DMS153 treated with DMSO at 0.1 percent for 48 hours (cell line): Measurements from ENCODE around the gene CST7.
A peak's percentile ranks its signal among the peaks of the same experiment; 100 is the strongest.
"Not testable (repeated sequence)": the region's sequence is repeated elsewhere in the genome, so short reads cannot be mapped to it uniquely, and the experiment has no call there.

Experiments used
- DNase-seq: peaks from one replicate; lab custom pipeline; 2025; ENCODE audit not compliant: unreplicated experiment; lab: John Stamatoyannopoulos, UW

Gene CST7

DNA sequence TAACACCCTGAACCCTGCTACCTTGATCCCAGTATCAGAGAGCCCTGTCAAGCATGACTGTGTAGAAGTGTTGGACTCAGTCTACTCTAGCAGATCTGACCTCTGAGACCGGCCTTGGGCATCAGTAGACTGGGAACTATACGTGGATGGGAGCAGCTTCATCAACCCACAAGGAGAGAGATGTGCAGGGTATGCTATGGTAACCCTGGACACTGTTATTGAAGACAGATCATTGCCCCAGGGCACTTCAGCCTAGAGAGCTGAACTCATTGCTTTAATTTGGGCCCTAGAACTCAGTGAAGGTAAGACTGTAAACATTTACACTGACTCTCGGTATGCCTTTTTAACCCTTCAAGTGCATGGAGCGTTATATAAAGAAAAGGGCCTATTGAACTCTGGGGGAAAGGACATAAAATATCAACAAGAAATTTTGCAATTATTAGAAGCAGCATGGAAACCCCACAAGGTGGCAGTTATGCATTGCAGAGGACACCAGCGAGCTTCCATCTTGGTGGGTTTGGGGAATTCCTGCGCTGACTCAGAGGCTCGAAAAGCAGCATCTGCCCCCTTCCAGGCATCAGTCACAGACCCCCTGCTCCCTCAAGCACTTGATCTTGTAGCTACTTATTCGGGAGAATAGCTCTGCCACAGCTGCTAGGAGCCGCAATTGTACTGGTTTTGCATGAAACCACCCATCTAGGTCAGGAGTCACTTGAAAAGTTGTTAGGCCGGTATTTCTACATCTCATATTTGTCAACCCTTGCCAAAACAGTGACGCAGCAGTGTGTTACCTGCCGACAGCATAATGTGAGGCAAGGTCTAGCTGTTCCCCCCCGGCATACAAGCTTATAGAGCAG, 19.0 kb upstream of the CST7 start:
- DNase-seq, result peak; percentile 63

DNA sequence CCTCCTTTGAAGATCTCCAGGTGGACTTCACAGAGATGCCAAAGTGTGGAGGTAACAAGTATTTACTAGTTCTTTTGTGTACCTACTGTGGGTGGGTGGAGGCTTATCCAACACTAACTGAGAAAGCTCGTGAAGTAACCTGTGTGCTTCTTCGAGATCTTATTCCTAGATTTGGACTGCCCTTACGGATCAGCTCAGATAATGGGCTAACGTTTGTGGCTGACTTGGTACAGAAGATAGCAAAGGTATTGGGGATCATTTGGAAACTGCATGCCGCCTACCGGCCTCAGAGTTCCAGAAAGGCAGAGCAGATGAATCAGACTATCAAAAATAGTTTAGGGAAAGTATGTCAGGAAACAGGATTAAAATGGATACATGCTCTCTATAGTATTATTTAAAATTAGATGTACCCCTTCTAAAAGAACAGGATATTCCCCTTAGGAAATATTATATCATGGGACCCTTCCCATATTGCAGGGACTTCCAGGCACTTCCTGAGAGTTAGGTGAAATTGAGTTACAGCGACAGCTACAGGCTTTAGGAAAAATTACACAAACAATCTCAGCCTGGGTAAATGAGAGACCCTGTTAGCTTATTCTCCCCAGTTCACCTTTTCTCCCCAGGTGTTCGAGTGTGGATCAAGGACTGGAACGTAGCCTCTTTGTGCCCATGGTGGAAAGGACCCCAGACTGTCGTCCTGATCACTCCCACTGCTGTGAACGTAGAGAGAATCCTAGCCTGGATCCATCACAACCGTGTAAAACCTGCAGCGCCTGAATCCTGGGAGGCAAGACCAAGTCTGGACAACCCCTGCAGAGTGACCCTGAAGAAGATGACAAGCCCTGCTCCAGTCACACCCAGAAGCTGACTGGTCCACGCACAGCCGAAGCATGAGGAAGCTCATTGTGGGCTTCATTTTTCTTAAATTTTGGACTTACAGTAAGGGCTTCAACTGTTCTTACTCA, 18.1 kb upstream of the CST7 start:
- peak; percentile 45 for DNase-seq

DNA sequence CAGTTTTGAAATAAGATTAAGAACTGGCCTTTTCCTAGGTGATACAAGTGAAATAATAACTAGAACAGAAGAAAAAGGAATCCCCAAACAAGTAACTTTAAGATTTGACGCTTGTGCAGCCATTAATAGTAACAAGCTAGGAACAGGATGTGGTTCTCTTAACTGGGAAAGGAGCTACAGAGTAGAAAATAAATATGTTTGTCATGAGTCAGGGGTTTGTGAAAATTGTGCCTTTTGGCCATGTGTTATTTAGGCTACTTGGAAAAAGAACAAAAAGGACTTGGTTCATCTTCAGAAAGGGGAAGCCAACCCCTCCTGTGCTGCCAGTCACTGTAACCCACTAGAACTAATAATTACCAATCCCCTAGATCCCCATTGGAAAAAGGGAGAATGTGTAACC, 17.2 kb upstream of the CST7 start:
- DNase-seq, result not testable (repeated sequence)

DNA sequence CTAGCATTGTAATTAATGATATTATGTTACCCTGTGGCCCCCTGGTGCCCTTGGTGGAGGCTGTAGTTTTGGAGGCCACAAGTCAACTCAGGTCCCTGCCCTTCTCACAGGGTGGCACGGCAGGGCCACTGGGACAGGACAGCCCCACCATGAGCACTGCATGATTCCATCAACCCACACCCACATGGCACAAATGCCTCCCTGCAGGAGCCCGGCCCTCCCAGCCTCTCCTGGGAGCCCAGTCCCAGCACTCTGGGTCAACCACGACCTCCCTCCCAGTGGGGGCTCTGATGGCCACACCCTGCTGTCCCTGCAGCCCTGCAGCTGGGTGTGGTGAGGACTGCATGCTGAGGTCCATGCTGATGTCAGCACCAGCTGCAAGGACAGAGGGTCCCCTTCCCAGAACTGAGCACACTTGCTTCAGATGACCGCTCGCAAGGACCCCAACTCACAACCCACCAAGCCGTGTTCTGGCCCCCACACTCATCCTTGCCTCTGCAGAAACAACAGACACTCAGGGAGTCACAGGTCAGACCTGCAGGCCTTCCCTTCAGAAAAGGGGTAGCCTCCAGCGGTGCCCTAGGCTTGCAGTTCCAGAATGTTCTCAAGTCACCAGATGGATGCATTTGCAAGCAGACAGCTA, 15.7 kb upstream of the CST7 start:
- DNase-seq, result no peak

DNA sequence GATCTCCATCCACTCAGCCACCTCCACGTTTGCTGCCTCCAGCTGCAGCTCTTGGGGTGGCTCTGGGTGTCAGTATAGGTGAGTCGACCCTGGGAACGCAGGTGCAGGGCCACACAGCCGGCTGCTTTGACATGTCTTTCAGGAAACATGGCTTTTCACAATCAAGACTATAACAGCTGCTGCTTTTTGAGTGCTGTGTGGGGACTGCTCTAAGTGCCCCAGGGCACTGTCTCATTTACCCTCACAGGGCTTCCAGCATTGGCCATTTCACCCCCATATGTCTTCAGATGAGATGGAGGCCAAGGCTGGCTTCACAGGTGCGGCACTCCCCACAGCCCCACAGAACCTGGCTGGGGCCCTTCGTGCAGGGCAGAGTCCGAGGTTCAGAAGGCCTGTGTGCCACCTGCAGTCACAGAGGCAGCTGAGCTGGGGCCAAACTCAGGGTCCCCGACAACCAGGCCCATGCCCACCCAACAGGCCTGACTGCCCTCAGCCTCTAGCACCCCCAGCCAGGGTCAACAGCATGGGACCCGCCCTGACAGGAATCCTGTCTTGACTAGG, 14.9 kb upstream of the CST7 start:
- no peak for DNase-seq

DNA sequence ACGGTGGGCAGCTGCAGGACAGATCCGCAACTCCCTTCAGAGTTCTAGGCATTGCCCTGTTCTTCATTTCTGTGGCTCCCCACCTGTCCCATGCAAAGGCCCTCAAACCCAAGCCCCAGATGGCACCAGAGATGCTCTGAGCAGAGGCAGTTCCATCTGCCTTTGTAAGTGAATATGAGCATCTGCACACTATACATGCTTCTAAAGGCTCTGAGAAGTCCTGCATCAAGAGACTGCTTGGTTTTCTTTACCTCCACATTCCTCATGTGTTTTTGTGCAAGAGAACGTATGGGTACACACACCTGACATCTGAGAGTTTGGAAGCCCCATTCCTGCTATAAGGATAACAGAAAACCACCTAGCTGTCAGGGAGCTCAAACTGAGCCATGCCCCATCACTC, 14.4 kb upstream of the CST7 start:
- no peak for DNase-seq

DNA sequence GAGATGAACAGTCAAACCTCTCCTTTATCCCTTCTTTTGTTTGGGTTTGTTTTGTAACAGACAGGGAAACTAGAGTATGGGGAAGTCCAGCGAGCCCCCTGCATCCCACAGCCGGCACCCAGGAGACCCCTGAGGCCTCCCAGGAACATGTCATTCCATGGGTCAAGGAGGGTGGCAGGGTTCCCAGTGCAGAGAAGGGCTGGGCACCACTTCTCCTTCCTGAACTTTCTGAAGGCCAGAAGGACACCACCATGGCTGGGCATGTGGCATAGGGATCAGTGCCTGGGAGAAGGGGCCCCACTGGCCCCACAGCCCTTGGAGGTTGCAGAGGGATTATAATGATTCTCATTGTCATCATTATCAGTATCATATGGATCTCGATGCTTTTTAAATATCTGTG, 13.9 kb upstream of the CST7 start:
- DNase-seq, result no peak

DNA sequence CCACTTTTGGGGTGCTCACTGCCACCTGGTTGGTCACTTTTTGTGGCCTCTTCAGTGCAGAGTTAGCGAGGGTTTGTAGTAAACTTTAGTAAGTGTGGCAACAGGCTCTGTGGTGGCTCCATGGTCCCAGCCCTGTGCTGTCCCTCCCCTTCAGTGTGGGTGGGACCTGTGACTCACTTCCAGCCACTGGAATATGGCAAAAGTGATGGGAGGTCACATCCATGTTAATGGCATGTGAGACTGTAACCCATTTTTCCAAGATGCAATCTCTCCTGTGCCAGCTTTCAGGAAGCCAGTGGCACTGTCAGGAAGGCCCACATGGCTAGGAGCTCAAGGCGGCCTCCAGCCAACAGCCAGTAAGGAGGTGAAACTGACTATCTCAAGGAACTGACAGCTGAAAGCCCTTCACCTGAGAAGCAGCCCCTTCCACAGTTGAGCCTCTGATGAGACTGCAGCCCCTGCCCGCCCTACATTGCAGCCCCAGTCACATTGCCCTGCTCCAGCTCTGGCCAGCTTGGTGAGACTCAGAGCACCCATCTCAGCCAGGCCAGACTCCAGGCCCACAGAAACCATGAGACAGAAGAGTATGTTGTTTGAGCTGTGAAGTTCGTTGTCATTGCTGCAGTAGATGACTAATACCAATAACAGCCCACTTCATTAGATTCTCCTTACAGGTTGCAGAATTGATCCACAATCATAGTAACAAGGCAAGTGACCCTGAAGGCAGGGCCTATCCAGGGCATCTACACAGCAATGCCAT, 13.1 kb upstream of the CST7 start:
- no peak for DNase-seq

DNA sequence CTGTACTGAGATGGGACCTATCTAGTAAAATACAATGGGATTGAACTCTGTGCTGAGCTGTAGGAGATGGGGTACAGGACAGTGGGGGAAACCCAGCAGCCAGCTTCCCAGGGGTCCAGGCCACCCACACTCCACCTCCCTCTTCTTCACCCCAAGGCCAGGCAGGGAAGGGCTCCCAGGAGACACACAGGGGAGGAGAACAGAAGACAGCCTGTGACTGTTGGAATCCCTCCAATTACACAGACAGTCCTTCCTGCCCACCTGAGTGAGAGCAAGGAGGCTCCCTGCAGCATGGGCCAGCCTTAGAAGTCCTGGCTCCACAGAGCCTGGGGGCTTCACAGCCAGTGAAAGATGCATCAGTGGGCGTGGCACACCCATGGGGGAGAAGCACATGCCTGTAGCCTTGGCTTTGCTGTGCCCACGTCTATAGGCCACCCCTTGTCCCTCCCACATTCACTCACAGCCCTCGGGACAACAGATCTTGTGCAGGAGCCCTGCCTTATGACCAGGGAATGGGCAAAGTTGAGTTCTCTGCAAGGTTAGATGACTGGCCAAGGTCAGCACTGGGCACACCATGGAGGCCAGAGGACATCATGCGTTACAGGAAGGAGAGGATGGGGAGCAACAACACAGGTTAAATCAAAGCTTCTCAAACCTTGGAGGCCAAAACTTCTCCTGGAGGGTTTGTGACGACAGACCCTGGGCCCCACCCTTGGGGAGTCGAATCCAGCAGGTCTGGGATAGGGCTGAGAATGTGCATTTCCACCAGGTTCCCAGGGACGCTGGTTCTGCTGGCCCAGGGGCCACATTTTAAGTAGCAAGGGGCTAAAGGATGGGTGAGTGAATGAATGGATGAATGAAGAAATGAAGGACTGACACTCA, 12.3 kb upstream of the CST7 start:
- no peak for DNase-seq

DNA sequence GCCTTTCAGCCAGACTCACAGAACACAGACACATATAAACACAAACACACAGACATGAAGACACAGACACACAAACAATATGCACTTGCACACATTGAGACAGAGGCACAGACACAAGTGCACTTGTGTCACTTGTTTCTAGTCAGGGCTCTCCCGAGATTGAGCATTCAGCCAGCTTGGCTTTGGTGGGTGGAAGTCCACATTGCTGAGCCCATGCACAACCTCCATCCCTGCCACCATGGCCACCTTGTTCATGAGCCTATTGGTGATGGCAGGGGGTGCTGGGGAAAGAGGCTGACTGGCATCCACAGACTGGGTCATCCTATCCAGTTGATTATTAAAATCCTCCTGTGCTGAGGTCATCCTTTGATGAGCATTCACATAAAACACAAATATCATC, 11.5 kb upstream of the CST7 start:
- DNase-seq, result no peak

DNA sequence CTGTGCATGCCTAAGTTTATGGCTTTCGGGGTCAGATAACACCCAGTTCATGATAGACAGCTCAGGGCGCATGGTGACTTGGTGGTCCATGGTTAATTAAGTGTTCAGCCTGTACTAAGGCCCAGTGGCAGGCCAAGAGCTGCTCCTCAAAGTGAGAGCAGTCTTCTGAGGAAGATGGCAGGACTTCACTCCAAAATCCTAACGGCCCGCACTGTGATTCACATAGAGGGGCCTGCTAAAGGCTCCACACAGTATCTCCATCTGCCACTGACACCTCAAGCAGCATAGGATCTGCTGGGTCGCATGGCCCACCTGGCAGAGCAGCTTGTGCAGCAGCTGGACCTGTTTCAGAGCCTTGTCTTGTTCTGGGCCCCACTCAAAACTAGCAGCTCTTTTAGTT, 10.6 kb upstream of the CST7 start:
- DNase-seq, result no peak

GRCh38 chr20:24939036-24939435, 10.0 kb upstream of the CST7 start:
- no peak for DNase-seq

DNA sequence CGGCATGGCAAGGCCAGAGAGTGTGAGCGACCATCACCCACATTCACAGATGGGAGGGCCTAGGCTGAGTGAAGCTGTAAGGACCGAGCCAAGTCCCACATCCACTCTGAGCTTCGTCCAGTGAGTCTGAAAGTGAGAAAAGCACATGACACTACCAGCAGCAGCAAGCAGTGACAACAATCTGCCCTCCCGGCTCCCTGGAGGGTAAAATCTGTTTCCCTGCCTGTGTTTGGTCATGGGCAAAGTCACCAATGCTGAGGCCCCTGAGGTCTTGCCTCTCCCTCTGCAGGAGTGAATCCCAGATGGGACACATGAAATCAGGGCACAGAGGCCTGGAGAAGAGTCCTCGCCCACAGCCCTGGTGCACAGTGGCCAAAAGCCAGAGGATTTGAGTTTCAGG, 6.4 kb upstream of the CST7 start:
- no peak for DNase-seq

DNA sequence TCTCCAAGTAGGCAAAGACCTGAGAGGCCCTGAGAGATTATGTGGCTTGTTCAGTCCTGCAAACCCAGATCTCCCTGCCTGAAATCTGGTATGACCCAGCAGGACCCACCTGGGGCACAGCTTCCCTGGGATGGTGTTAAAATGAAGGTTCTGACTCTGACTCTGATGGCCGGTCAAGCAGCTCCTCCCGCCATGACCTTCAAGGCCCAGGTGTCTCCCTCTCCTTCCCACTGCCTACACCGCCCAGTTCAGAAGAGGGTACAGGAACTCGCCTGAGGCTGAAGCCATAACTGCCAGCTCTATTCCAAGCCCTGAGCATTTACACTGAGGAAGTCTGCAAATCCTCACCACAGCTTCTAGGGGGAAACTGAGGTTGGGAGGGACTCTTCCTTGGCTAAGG, 5.9 kb upstream of the CST7 start:
- no peak for DNase-seq

DNA sequence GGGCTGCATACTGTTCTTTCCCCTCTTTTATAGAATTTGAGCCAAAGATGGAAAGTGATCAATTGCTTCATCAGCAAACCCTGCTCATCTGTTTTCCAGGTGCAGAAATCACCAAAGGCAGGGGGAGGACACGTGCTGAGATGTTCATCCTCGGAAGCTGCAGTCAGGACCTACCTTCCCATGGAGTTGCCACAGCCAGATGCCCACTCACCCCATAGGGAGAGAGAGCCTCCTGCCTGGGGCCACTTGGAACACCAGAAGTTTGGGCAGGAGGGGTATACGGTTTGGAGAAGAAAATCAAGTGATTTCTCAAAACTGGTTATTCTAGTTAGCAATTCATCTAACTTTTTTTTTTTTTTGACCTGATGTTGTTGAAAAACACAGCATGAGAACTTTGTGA, 5.3 kb upstream of the CST7 start:
- no peak for DNase-seq

GRCh38 chr20:24946376-24946775, 2.7 kb upstream of the CST7 start:
- not testable (repeated sequence) for DNase-seq

DNA sequence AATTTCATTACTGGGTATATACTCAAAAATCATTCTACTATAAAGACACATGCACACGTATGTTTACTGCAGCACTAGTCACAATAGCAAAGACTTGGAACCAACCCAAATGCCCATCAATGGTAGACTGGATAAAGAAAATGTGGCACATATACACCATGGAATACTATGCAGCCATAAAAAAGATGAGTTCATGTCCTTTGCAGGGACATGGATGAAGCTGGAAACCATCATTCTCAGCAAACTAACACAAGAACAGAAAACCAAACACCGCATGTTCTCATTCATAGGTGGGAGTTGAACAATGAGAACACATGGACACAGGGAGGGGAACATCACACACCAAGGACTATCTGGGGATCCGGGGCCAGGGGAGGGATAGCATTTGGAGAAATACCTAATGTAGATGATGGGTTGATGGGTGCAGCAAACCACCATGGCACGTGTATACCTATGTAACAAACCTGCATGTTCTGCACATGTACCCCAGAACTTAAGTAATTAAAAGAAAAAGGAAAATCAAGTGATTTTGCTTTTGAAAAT, 602 bp upstream of the CST7 start:
- not testable (repeated sequence) for DNase-seq

DNA sequence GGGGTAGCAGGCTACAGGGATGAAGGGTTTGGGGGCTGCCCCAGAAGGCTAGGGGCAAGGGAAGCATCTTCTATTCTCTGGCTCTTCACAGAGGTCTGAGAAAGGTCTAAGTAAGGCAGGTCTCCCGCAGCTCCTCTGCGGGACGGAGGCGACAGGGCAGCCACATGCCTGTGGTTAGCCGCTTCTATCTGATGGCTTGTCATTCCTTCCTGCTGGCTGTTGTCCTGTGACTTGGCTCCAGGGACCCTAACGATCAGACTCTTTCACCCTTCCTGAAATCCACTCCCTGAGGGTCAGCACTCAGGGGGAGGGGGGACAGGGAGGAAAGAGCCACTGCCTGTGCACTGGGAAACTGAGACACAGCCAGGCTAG, 673 bp downstream of the CST7 start:
- no peak for DNase-seq

- no peak for DNase-seq
Observed at GRCh38 chr20:24950128-24950835, 1.2 kb downstream of the CST7 start.
